Activated T-cell treated with anti-CD3 and anti-CD28 coated beads, Interleukin-2, amount 50 U/mL, for 1 hour (primary cell): ENCODE data around the gene GNG13.
"Not testable (repeated sequence)": the region's sequence is repeated elsewhere in the genome, so short reads cannot be mapped to it uniquely, and the experiment has no call there.

ENCODE experiments used
- DNase-seq: peaks from one replicate; pipeline ENCODE4 v3.0.0-alpha.2; 2020

The GNG13 gene

GRCh38 chr16:799948-800833 lies at the start of gene GNG13:
Gene GNG13 (minus strand): TSS chr16:800734. CDS start chr16:799077, 1,657 bp downstream.
- DNase-seq: no peak

- no peak for DNase-seq
These were observed 48.1 kb upstream of the GNG13 start for GRCh38 chr16:848510-849253.

GRCh38 chr16:847681-848445 lies 47.3 kb upstream of the GNG13 start:
- no peak for DNase-seq

GRCh38 chr16:847151-847550 lies 46.6 kb upstream of the GNG13 start:
- DNase-seq: no peak

- DNase-seq: no peak
These were observed 44.8 kb upstream of the GNG13 start for GRCh38 chr16:845351-845745.

- DNase-seq: no peak
These were observed 44.3 kb upstream of the GNG13 start for GRCh38 chr16:844638-845350.

- no peak for DNase-seq
These were observed 43.2 kb upstream of the GNG13 start for GRCh38 chr16:843771-844170.

GRCh38 chr16:842711-843560 lies 42.4 kb upstream of the GNG13 start:
- DNase-seq: no peak

GRCh38 chr16:842061-842476 lies 41.5 kb upstream of the GNG13 start:
- DNase-seq: no peak

GRCh38 chr16:841455-842060 lies 41.0 kb upstream of the GNG13 start:
- DNase-seq: no peak

GRCh38 chr16:840561-841454 lies 40.3 kb upstream of the GNG13 start:
- DNase-seq: no peak

GRCh38 chr16:839643-840408 lies 39.3 kb upstream of the GNG13 start:
- DNase-seq: no peak

- no peak for DNase-seq
These were observed 38.2 kb upstream of the GNG13 start for GRCh38 chr16:838741-839140.

GRCh38 chr16:836822-837221 lies 36.3 kb upstream of the GNG13 start:
- DNase-seq: not testable (repeated sequence)

- no peak for DNase-seq
These were observed 35.7 kb upstream of the GNG13 start for GRCh38 chr16:836221-836620.

GRCh38 chr16:835373-835772 lies 34.8 kb upstream of the GNG13 start:
- DNase-seq: no peak

- DNase-seq: no peak
These were observed 32.9 kb upstream of the GNG13 start for GRCh38 chr16:833411-833810.

- no peak for DNase-seq
These were observed 32.3 kb upstream of the GNG13 start for GRCh38 chr16:832652-833336.
